HepG2 (cell line): ENCODE results near the gene TTLL6. TPM values are rescaled to one million over a fixed set of nuclear protein-coding genes. Genes with fewer than 3 reads are reported as not detected.
A peak's percentile ranks its signal among the peaks of the same experiment; 100 is the strongest.

ENCODE experiments used
- ATAC-seq: fragments of 200-7000 bp; cut with Tn5 transposase; 3 replicates; pipeline ENCODE4 v1.9.1; 2020; ENCODE audit warnings: mild to moderate bottlenecking, moderate library complexity
- BruUV-seq: library from RNA; stranded (reverse); fragments of 400-500 nt; replicated peaks from 2 replicates; lab custom pipeline; 2021; lab: Mats Ljungman, UMichigan
- CTCF ChIA-PET: fragments of 300-600 bp; formaldehyde crosslinking; extraction: SDS; loops from one replicate; lab custom pipeline; 2021; ENCODE audit warnings: low total read pairs, inconsistent platforms, low intra/inter-chr PET ratio; lab: Yijun Ruan, JAX
- POLR2A ChIA-PET: fragments of 350-600 bp; sonication (Branson Sonifier 250); formaldehyde crosslinking; loops from one replicate; lab custom pipeline; 2020; ENCODE audit warnings: antibody characterized with exemption, inconsistent platforms; lab: Yijun Ruan, JAX
- DNase-seq: peaks from one replicate; pipeline ENCODE4 v3.0.0-alpha.2; 2015; ENCODE audit warnings: low spot score
- FAIRE-seq: peaks from 3 replicates; lab custom pipeline; 2011; peaks lifted over from hg19 to GRCh38; lab: Jason Lieb, UNC
- H2AFZ ChIP-seq: one replicate; pipeline ENCODE4 v1.6.1; 2011; ENCODE audit warnings: low read length, inconsistent platforms
- H3K27ac ChIP-seq: fragments of 300-600 bp; 3 replicates; pipeline ENCODE4 v1.8.0; 2011; ENCODE audit warnings: mixed run types, mild to moderate bottlenecking, mixed read lengths, low read length, inconsistent platforms; ENCODE audit not compliant: insufficient read depth; ENCODE audit errors: extremely low read length
- H3K27me3 ChIP-seq, 2 experiments: fragments of 200-600 bp in 1 of 2; 2 replicates in 1 of 2; 3 replicates in 1 of 2; pipeline versions ENCODE4 v1.6.0 to v1.8.0; 2011; ENCODE audit warnings: low read length in 2 of 2, mild to moderate bottlenecking in 2 of 2, moderate library complexity in 2 of 2, inconsistent platforms in 1 of 2; ENCODE audit not compliant: insufficient read depth in 2 of 2, control insufficient read depth in 1 of 2
- H3K36me3 ChIP-seq, 2 experiments: fragments of 200-600 bp in 1 of 2; replicated peaks in 1 of 2; 2 replicates in 1 of 2; 3 replicates in 1 of 2; pipeline versions ENCODE4 v1.5.1 to v1.8.0; 2011; ENCODE audit warnings: low read length in 2 of 2, inconsistent platforms in 1 of 2; ENCODE audit not compliant: insufficient read depth in 2 of 2, control insufficient read depth in 1 of 2
- H3K4me1 ChIP-seq: 2 replicates; pipeline ENCODE4 v1.5.1; 2012; ENCODE audit warnings: low read length, inconsistent platforms; ENCODE audit not compliant: insufficient read depth
- H3K4me2 ChIP-seq: 2 replicates; pipeline ENCODE4 v1.6.0; 2011; ENCODE audit warnings: low read depth, low read length, inconsistent platforms
- H3K4me3 ChIP-seq, 3 experiments: fragments of 200-600 bp in 1 of 3; sonication (generic), shearing (Covaris generic) in 1 of 3; replicated peaks in 1 of 3; 2 replicates each; pipeline ENCODE4 v1.5.1; 2011 to 2016; ENCODE audit warnings: low read length in 3 of 3, inconsistent platforms in 2 of 3, low read depth in 2 of 3, mild to moderate bottlenecking in 2 of 3, control low read depth in 1 of 3, mixed read lengths in 1 of 3; ENCODE audit not compliant: insufficient read depth in 1 of 3
- H3K79me2 ChIP-seq: one replicate; pipeline ENCODE4 v1.6.1; 2011; ENCODE audit warnings: low read length, inconsistent platforms; ENCODE audit not compliant: insufficient read depth
- H3K9ac ChIP-seq: 2 replicates; pipeline ENCODE4 v1.6.0; 2011; ENCODE audit warnings: mild to moderate bottlenecking, low read depth, low read length, inconsistent platforms; ENCODE audit not compliant: insufficient read depth
- H3K9me3 ChIP-seq: 2 replicates; pipeline ENCODE4 v1.5.1; 2012; ENCODE audit warnings: mild to moderate bottlenecking, low read length
- H4K20me1 ChIP-seq: 2 replicates; pipeline ENCODE4 v1.6.0; 2011; ENCODE audit warnings: inconsistent platforms, mild to moderate bottlenecking, low read length, moderate library complexity; ENCODE audit not compliant: insufficient read depth
- BRD4 ChIP-seq: sonication (generic); formaldehyde crosslinking; IDR thresholded peaks from 2 replicates; pipeline ENCODE4 v1.4.0; 2020; ENCODE audit warnings: missing genetic modification reagents
- CBFB ChIP-seq: sonication (generic); formaldehyde crosslinking; IDR thresholded peaks from 2 replicates; pipeline ENCODE4 v1.4.0; 2020; ENCODE audit warnings: missing genetic modification reagents
- FOXC1 ChIP-seq: sonication (generic); formaldehyde crosslinking; IDR thresholded peaks from 2 replicates; pipeline ENCODE4 v1.8.0; 2022; ENCODE audit warnings: mild to moderate bottlenecking, missing genetic modification reagents, borderline replicate concordance
- GATAD1 ChIP-seq: IDR thresholded peaks from 2 replicates; pipeline ENCODE4 v1.6.1; 2016; ENCODE audit warnings: missing genetic modification reagents, missing compliant biosample characterization
- HNF4A ChIP-seq: sonication (generic); formaldehyde crosslinking; IDR thresholded peaks from 2 replicates; pipeline ENCODE4 v1.4.0; 2020; ENCODE audit warnings: missing genetic modification reagents
- MTA3 ChIP-seq: sonication (generic); formaldehyde crosslinking; IDR thresholded peaks from 2 replicates; pipeline ENCODE4 v1.4.0; 2020; ENCODE audit warnings: missing genetic modification reagents
- MXI1 ChIP-seq: IDR thresholded peaks from 3 replicates; pipeline ENCODE4 v1.6.1; 2012; ENCODE audit warnings: low read depth, low read length, inconsistent platforms, borderline replicate concordance
- NR2C2 ChIP-seq: sonication (generic); formaldehyde crosslinking; IDR thresholded peaks from 2 replicates; pipeline ENCODE4 v1.4.0; 2020; ENCODE audit warnings: missing genetic modification reagents, mild to moderate bottlenecking, moderate library complexity, borderline replicate concordance
- PHF21A ChIP-seq: sonication (generic); formaldehyde crosslinking; IDR thresholded peaks from 2 replicates; pipeline ENCODE4 v1.5.0; 2020; ENCODE audit warnings: mild to moderate bottlenecking, missing genetic modification reagents
- PITX1 ChIP-seq: sonication (generic); formaldehyde crosslinking; IDR thresholded peaks from 2 replicates; pipeline ENCODE4 v1.5.1; 2020; ENCODE audit warnings: mild to moderate bottlenecking, missing genetic modification reagents
- POGK ChIP-seq: sonication (generic); formaldehyde crosslinking; conservative IDR thresholded peaks from 2 replicates; pipeline ENCODE4 v1.8.0; 2022; ENCODE audit warnings: mild to moderate bottlenecking, moderate library complexity, missing genetic modification reagents
- POLR2AphosphoS5 ChIP-seq: IDR thresholded peaks from 2 replicates; pipeline ENCODE4 v1.6.1; 2012; ENCODE audit warnings: low read depth, low read length
- SAP130 ChIP-seq: IDR thresholded peaks from 2 replicates; pipeline ENCODE4 v1.6.1; 2016; ENCODE audit warnings: low read depth
- SPEN ChIP-seq: sonication (generic); formaldehyde crosslinking; IDR thresholded peaks from 2 replicates; pipeline ENCODE4 v1.5.1; 2020; ENCODE audit warnings: low read depth, mild to moderate bottlenecking, missing genetic modification reagents
- SRSF4 ChIP-seq: fragments of 200-400 bp; formaldehyde crosslinking; IDR thresholded peaks from one replicate; pipeline ENCODE4 v1.6.1; 2018; ENCODE audit warnings: mild to moderate bottlenecking, low read depth, low read length, moderate library complexity; ENCODE audit not compliant: poor library complexity, severe bottlenecking
- ZMAT5 ChIP-seq: sonication (generic); formaldehyde crosslinking; IDR thresholded peaks from 2 replicates; pipeline ENCODE4 v1.5.0; 2020; ENCODE audit warnings: mild to moderate bottlenecking, low read depth, missing genetic modification reagents, borderline replicate concordance
- ZNF124 ChIP-seq: sonication (generic); formaldehyde crosslinking; IDR thresholded peaks from 2 replicates; pipeline ENCODE4 v1.4.0; 2020; ENCODE audit warnings: missing genetic modification reagents
- ZNF296 ChIP-seq: sonication (generic); formaldehyde crosslinking; conservative IDR thresholded peaks from 2 replicates; pipeline ENCODE4 v1.5.0; 2020; ENCODE audit warnings: mild to moderate bottlenecking, missing genetic modification reagents
- ZNF446 ChIP-seq: sonication (generic); formaldehyde crosslinking; IDR thresholded peaks from 2 replicates; pipeline ENCODE4 v1.5.0; 2020; ENCODE audit warnings: mild to moderate bottlenecking, missing genetic modification reagents
- ZNF460 ChIP-seq: sonication (generic); formaldehyde crosslinking; IDR thresholded peaks from 2 replicates; pipeline ENCODE4 v1.5.1; 2020; ENCODE audit warnings: missing genetic modification reagents, mild to moderate bottlenecking, borderline replicate concordance
- ZNF577 ChIP-seq: sonication (generic); formaldehyde crosslinking; IDR thresholded peaks from 2 replicates; pipeline ENCODE4 v1.4.0; 2020; ENCODE audit warnings: mild to moderate bottlenecking, low read depth, missing genetic modification reagents, borderline replicate concordance
- ZNF660 ChIP-seq: sonication (generic); formaldehyde crosslinking; IDR thresholded peaks from 2 replicates; pipeline ENCODE4 v1.5.1; 2020; ENCODE audit warnings: mild to moderate bottlenecking, low read depth, missing genetic modification reagents, borderline replicate concordance
- WGBS: methylation state at CpG from one replicate; pipeline ENCODE4 v1.1.6; 2017; ENCODE audit warnings: low lambda C conversion rate; 5-methylcytosine and 5-hydroxymethylcytosine counted together
- in situ Hi-C: cut with HindIII; loops from 2 replicates; pipeline ENCODE4 v1.10.0; 2017; ENCODE audit warnings: low pct_unique_long_range_greater_than_20kb; ENCODE audit not compliant: extremely low pct_ligation_motif_present
- intact Hi-C: fragments of 100-400 bp; cut with micrococcal nuclease; formaldehyde crosslinking; loops from one replicate; pipeline ENCODE4 v1.10.0; 2022; ENCODE audit not compliant: unreplicated experiment
- polyA plus RNA-seq, 8 experiments: library from polyadenylated mRNA; depleted of rRNA in 3 of 8; stranded (reverse) in 7 of 8; unstranded in 1 of 8; fragments of >200 nt; fragmentation: Illumina TruSeq in 4 of 8; extraction: Trizol in 4 of 8; gene quantifications; 2 replicates each; pipeline versions ENCODE4 v1.2.1 to v1.2.3, GENCODE V29; 2011 to 2016; ENCODE audit warnings: low read depth in 4 of 8, missing spikeins in 1 of 8, mixed read lengths in 1 of 8; ENCODE audit not compliant: insufficient read depth in 1 of 8
- total RNA-seq, 5 experiments: library from RNA; depleted of rRNA; stranded (reverse); fragments of >200 nt; fragmentation: Illumina TruSeq; extraction: Trizol; gene quantifications; 2 replicates each; pipeline ENCODE4 v1.2.3, GENCODE V29; 2016; ENCODE audit warnings: low read depth in 1 of 5
- TF ChIP-seq, protein P1 (sequence below): sonication (generic); formaldehyde crosslinking; IDR thresholded peaks from 2 replicates; pipeline ENCODE4 v1.8.0; 2022; ENCODE audit warnings: missing genetic modification reagents, low read depth, mild to moderate bottlenecking, borderline replicate concordance

Gene TTLL6
- total and polyA plus RNA-seq, 2 of the 13 experiments (the other 11 are each of a cell fraction or from before 2014, with no cell fraction given): 0.04 to 0.08 TPM

DNA sequence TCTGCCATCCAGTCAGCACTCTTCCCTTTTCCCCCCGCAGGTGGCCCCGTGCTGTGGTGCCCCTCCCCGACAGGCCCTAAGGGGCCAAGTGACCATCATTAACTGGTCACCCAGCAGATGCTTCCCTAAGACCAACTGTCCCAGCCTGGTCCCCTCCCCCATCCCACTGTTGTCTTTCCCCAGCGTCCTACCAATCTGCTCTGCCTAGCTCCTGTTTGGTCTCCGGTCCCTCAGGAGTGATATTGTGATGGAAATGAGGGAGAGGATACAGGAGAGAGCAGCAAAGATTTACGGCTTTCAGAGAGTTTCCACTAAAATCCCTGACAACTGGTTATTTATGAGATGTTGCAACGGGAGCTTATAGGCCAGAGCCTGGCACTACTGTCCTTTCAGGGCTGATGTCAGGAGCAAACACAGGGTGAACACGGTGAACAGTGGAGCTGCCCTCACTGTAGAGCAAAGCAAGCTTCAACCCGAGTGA is 1.4 kb upstream of the TTLL6 start:
- peak overlapping the region; percentile 51 for H3K4me2 ChIP-seq
- FAIRE-seq (no peak), ATAC-seq (peak; percentile 38), DNase-seq (no peak)
- ChIA-PET POLR2A (interaction anchor here (0.7 to 1.1 kb wide), 3 partner anchors 8 to 74 kb away, joined by 3 to 7 read pairs (median 5); partner anchors contain the start of gene ATP5MC1), CTCF (no interaction called here)
- H2AFZ ChIP-seq: peak overlapping the region; percentile 20
- H3K9me3 ChIP-seq: no peaks in the 10 kb centered on the region
- in situ Hi-C loops (loop anchor here (10.0 kb wide), 1 partner anchor 226 kb away; no protein-coding TSS in a partner anchor), intact Hi-C loops (no loop called here)
- no peak overlapping the region for H3K27ac ChIP-seq
- H3K36me3 ChIP-seq: no peaks in the 10 kb centered on the region
- H3K4me1 ChIP-seq: peaks cover 31% of the 10 kb centered on the region
- no peaks in the 10 kb centered on the region for H4K20me1 ChIP-seq
- no peaks in the 10 kb centered on the region for H3K79me2 ChIP-seq
- H3K4me3 ChIP-seq: peak overlapping the region in 1 of 3 experiments; percentile 34; a peak in 2 of 6 replicates
- 13% methylated on average over 9 of the region's 9 CpGs for WGBS
- H3K9ac ChIP-seq: no peak overlapping the region
- peaks cover 0 to 28% of the 10 kb centered on the region in 2 experiments; a peak in 3 of 5 replicates for H3K27me3 ChIP-seq
- BruUV-seq: no TSS peak
- TF ChIP-seq ZMAT5 (CRISPR knock-in tag): no peak
- no peak for TF ChIP-seq ZNF577 (CRISPR knock-in tag)
- TF ChIP-seq SAP130 (CRISPR knock-in tag): no peak
- TF ChIP-seq HNF4A (CRISPR knock-in tag): no peak
- TF ChIP-seq BRD4 (CRISPR knock-in tag): no peak
- TF ChIP-seq CBFB: no peak
- TF ChIP-seq SPEN: 0 out of 2 replicates have a peak, but pooled peaks have one; percentile 27
- TF ChIP-seq ZNF124 (CRISPR knock-in tag): no peak
- peak; percentile 33; the same call in 1 of the 2 replicates for TF ChIP-seq FOXC1 (CRISPR knock-in tag)
- TF ChIP-seq ZNF660 (CRISPR knock-in tag): no peak
- no peak for TF ChIP-seq ZNF446 (CRISPR knock-in tag)
- TF ChIP-seq SRSF4: no peak
- 0 out of 2 replicates have a peak, but pooled peaks have one; percentile 23 for TF ChIP-seq ZNF296 (CRISPR knock-in tag)
- TF ChIP-seq GATAD1: 0 out of 2 replicates have a peak, but pooled peaks have one; percentile 0
- TF ChIP-seq PHF21A: peak; percentile 29; the same call in 1 of the 2 replicates
- TF ChIP-seq PITX1 (CRISPR knock-in tag): no peak
- no peak for TF ChIP-seq MTA3 (CRISPR knock-in tag)
- no peak for TF ChIP-seq POLR2AphosphoS5
- TF ChIP-seq POGK (CRISPR knock-in tag): no peak
- TF ChIP-seq, protein P1, sequence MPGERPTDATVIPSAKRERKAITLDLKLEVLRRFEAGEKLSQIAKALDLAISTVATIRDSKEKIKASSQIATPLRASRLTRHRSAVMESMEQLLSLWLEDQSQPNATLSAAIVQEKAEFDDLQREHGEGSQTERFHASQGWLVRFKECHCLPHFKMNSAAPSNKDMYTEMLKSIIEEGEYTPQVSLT: no peak
- 0 out of 3 replicates have a peak, but pooled peaks have one; percentile 5 for TF ChIP-seq MXI1
- no peak for TF ChIP-seq ZNF460 (CRISPR knock-in tag)
- no peak for TF ChIP-seq NR2C2 (CRISPR knock-in tag)
